Epithelial cell of prostate (primary cell): ENCODE results near the gene ALPP.
"Not testable (repeated sequence)": the region's sequence is repeated elsewhere in the genome, so short reads cannot be mapped to it uniquely, and the experiment has no call there.

ENCODE experiments used
- DNase-seq: peaks from one replicate; pipeline ENCODE4 v3.0.0-alpha.2; 2011; ENCODE audit warnings: low read depth, low spot score
- H3K27ac ChIP-seq: fragments of 450-650 bp; 2 replicates; pipeline ENCODE4 v1.5.1; 2017; ENCODE audit warnings: mild to moderate bottlenecking

ALPP gene

GRCh38 chr2:232362174-232362900 is 16.2 kb upstream of the ALPP start:
- DNase-seq = no peak
- no peak overlapping the region for H3K27ac ChIP-seq

DNA sequence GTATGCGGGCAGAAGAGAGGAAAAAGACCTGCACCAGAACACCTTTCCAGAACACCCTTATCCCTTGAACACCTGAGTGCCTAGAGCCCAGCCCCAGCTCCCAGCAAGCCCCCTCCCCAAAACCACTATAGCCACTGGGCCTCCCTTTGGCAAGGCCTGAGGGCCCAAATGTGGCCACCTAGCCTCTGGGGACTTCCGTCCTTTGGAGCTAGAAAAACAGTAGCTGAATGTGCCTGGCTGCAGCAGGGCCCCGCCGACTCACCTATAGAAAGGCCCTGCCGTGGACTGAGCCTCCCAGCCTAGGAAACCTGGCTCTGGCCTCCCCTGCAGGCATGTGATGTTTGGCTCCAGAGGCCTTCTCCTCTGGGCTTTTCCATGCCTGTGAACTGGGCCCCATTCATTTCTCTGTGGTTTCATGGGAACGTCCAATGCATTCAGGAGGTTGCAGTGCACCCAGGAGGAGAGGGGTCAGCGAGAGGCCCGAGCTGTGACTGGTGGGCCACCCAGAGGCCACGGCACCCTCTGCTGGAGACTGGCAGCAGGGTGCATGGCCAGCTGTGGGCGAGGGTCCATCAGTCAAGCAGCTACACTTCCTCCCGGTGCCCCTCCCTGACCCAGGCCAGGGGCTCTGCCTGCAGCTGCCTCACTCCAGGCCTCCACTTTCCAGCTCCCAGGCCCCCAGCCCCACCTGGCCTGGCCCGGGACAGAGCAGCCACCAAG is 15.3 kb upstream of the ALPP start:
- not testable (repeated sequence) for DNase-seq, H3K27ac ChIP-seq

GRCh38 chr2:232363784-232364615 is 14.6 kb upstream of the ALPP start:
- no peak overlapping the region for H3K27ac ChIP-seq
- no peak for DNase-seq

- H3K27ac ChIP-seq, DNase-seq: not testable (repeated sequence)
These were observed 13.6 kb upstream of the ALPP start for GRCh38 chr2:232364806-232365594.

GRCh38 chr2:232365621-232366321 is 12.8 kb upstream of the ALPP start:
- no peak overlapping the region for H3K27ac ChIP-seq
- no peak for DNase-seq

DNA sequence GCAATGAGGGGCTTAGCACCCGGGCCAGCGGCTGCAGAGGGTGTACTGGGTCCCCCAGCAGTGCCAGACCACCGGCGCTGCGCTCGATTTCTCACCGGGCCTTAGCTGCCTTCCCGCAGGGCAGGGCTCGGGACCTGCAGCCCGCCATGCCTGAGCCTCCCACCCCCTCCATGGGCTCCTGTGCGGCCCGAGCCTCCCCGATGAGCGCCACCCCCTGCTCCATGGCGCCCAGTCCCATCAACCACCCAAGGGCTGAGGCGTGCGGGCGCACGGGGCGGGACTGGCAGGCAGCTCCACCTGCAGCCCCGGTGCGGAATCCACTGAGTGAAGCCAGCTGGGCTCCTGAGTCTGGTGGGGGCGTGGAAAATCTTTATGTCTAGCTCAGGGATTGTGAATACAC is 12.1 kb upstream of the ALPP start:
- H3K27ac ChIP-seq, DNase-seq: not testable (repeated sequence)

DNA sequence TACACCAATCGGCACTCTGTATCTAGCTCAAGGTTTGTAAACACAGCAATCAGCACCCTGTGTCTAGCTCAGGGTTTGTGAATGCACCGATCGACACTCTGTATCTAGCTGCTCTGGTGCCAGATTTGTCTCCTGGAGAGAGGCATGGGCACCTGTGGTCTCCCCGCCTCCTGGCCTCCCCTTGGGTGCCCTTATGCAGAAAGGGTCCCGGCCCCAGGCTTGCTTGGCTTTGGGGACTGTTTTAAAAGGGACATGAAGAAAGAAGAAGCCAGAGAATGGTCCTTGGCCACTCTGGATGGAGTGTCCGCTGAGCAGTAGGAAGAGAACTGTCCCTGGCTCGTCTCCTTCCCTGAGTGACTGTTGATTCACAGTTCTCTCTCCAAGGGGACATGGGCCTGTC is 11.5 kb upstream of the ALPP start:
- DNase-seq = no peak
- H3K27ac ChIP-seq = no peak overlapping the region

DNA sequence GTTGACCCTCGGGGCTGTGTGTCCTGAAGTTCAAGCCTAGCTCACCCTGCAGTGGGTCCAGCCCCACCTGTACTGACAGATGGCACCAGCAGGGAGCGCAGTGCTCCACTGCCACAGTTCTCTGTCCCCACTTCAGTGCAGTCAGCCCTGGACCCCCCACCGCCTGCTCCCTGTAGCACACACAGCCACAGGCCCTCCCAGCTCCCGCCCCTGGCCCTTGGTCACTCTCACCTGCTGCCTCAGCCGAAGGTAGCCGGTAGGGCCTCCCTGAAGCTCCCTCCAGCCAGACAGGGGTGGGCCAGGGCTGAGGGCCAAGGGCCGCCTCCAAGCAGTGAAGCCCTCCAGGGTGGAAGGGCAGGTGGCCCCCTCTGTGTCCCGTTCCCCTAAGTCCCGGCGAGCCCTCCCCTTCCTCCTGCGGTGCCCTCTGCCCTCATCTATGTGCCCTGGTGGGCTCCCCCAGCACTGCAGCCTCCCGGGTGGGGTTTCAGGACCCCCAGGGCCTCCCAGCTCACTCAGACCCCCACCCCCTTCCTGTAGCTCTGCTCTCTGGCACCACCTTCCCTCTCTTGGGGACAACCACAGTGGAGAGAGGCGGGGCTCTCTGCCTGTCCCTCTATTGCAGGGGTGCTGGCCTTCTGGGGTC is 10.8 kb upstream of the ALPP start:
- no peak for DNase-seq
- no peak overlapping the region for H3K27ac ChIP-seq

- DNase-seq = no peak
- no peak overlapping the region for H3K27ac ChIP-seq
These were observed 10.2 kb upstream of the ALPP start for GRCh38 chr2:232368311-232368731.

DNA sequence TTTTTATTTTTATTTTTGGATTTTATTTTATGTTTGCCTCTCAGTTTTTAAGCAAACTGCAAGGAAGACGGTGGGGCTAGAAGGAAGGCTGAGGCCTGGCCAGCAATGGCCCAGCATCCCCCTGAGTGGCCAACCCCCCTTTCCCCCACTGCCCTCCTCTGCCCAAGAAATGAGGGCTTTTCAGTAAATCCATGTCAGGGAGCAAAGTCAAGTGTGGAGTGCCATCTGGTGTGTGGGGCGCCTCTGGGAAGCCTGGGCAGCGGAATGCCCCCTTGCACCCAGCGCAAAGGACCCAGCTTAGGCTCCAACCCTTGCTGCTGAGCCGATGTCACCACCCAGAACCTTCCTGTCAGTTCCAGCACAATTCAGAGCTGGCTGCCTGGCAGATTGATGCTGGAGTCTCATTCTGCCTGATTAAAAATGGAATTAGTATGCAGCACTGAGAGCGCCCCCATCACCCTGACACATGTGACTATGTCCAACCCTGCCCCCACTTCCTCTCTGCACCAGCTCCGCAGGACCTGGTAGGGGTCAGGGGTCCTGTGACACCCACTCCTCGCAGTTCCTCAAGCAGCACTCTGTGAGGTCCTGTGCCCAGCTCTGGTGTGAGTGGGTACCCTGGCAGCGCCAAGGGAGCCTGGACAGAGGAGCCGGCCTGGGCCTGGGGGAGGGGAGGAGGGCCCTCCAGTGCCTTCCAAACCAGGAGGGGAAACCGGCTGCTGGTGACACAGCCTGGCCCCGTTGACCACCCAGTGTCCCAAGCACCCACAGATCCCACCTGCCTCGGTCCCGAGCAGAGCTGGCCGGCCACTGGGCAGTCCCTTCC is 9.2 kb upstream of the ALPP start:
- H3K27ac ChIP-seq = no peak overlapping the region
- DNase-seq = no peak

GRCh38 chr2:232370007-232370406 is 8.5 kb upstream of the ALPP start:
- H3K27ac ChIP-seq, DNase-seq: not testable (repeated sequence)

DNA sequence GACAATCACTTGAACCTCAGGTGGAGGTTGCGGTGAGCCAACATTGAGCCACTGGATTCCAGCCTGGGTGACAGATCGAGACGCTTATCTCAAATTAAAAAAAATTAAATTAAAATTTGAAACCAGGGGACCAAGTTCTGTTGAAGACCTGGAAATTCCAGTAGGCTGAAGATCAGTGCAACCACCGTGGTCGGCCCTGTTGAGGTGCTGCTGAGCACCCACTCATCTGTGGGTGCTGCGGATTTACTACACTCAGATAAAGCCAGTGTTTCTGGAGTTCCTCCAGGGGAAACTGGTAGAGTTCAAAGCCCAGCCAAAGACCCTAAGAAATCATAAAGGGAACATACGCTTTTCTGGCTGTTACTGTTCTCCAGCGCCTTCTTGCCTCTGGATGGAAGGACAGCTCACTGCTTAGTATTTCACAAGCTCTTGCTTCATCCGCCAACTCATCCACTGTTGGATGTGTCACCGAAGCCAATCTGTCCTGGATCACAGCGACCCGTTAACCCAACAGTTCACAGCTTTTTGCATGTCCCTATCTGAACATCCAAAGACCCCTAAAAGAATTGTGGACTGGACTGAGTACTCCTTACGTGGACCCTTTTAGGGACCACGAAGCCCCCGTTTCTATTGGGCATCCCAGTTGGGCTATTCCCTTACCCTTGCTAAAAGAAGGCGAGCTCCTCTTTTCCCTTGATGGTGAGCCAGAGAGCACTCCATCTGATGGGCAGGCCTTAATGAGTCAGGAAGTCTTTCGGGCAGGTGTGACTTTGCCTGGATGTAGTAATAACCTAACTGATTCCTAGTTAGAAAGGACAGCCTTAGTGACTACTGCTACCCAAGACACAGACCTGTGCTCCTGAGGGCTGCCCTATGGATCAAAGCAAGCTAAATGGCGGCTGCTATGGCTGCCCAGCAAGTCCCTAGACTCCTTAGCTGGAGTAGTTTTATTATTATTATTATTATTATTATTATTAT is 6.0 kb upstream of the ALPP start:
- no peak overlapping the region for H3K27ac ChIP-seq
- no peak for DNase-seq

DNA sequence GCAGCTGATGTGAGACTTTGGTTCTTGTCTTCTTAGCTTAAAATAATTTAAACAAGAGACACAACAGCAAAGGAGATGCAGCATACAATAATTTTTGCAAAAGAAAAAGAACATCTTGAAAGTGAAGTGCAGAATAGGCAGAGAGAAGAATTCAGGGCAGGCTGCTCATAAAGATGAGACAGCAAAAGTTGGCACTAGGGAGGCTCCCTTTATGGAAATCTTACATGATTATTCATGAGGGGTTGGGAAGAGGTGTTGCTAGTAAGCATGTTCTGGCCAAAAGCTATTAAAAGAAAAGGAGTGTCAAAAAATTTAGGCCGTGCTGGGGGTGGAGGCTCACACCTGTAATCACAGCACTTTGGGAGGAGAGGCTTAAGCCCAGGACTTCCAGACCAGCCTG is 4.2 kb upstream of the ALPP start:
- no peak overlapping the region for H3K27ac ChIP-seq
- no peak for DNase-seq

DNA sequence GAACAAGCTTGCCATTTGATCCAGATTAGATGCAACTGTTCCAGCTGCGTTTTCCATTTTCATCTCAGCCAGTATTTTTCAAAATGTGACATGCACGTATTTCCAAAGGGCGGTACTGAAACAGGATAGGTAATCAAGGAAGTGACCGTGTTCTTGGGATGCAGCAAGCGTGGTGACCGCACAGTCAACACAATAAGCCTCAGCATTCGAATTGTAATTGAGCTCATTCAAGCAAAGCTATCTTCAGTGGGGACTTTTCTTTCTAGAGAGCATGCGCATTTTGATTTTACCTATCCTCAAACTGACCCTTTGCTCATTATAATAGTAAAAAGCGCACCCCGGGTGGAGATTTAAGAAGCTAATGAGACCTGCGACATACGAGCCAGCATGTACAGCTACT is 3.4 kb upstream of the ALPP start:
- no peak overlapping the region for H3K27ac ChIP-seq
- no peak for DNase-seq

- DNase-seq = no peak
- H3K27ac ChIP-seq = no peak overlapping the region
These were observed 2.3 kb upstream of the ALPP start for GRCh38 chr2:232376260-232376659.

GRCh38 chr2:232376713-232377112 is 1.8 kb upstream of the ALPP start:
- DNase-seq = no peak
- no peak overlapping the region for H3K27ac ChIP-seq

DNA sequence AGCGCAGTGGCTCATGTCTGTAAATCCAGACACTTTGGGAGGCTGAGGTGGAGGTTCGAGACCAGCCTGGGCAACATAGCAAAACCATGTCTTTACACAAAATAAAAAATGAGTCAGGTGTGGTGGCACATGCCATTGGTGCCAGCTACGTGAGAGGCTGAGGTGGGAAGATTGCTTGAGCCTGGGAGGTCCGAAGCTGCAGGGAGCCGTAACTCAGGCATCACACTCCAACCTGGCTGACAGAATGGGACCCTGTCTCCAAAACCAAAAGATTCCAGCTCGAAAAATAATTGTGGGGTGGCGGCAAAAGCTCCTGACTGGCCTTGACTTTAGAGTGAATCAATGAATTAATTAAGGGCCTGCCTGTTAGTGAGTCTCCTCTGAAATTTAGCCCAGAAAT is 1.2 kb upstream of the ALPP start:
- no peak overlapping the region for H3K27ac ChIP-seq
- no peak for DNase-seq
